ENCODE results near the gene ARFGAP3.

Gene ARFGAP3

GRCh38 chr22:42863349-42863961 is 6.4 kb upstream of the ARFGAP3 start:
- no peak for DNase-seq (ENCODE audit: low read depth in 1 of 2, low spot score in 1 of 2)

- DNase-seq (ENCODE audit: low read depth in 1 of 2, low spot score in 1 of 2), result no peak
Observed at GRCh38 chr22:42862045-42862734, 5.1 kb upstream of the ARFGAP3 start.

GRCh38 chr22:42860968-42861367 is 3.9 kb upstream of the ARFGAP3 start:
- DNase-seq (ENCODE audit: low read depth in 1 of 2, low spot score in 1 of 2), result no peak

- no peak for DNase-seq (ENCODE audit: low read depth in 1 of 2, low spot score in 1 of 2)
Observed at GRCh38 chr22:42857845-42858481, 890 bp upstream of the ARFGAP3 start.

- peak; percentile 4 to 23 for DNase-seq (ENCODE audit: low read depth in 1 of 2, low spot score in 1 of 2)
Observed at GRCh38 chr22:42856179-42856864, 751 bp downstream of the ARFGAP3 start.

GRCh38 chr22:42855721-42856120 is 1.4 kb downstream of the ARFGAP3 start:
- no peak for DNase-seq (ENCODE audit: low read depth in 1 of 2, low spot score in 1 of 2)

GRCh38 chr22:42855211-42855610 is 1.9 kb downstream of the ARFGAP3 start:
- DNase-seq (ENCODE audit: low read depth in 1 of 2, low spot score in 1 of 2), result no peak

GRCh38 chr22:42848941-42849550 is 8.0 kb downstream of the ARFGAP3 start:
- no peak for DNase-seq (ENCODE audit: low read depth in 1 of 2, low spot score in 1 of 2)

GRCh38 chr22:42847110-42847509 is 10.0 kb downstream of the ARFGAP3 start:
- no peak for DNase-seq (ENCODE audit: low read depth in 1 of 2, low spot score in 1 of 2)

- DNase-seq (ENCODE audit: low read depth in 1 of 2, low spot score in 1 of 2), result no peak
Observed at GRCh38 chr22:42844756-42845155, 12.3 kb downstream of the ARFGAP3 start.

GRCh38 chr22:42842658-42843370 is 14.3 kb downstream of the ARFGAP3 start:
- no peak for DNase-seq (ENCODE audit: low read depth in 1 of 2, low spot score in 1 of 2)

GRCh38 chr22:42841444-42841843 is 15.6 kb downstream of the ARFGAP3 start:
- DNase-seq (ENCODE audit: low read depth in 1 of 2, low spot score in 1 of 2), result no peak

- DNase-seq (ENCODE audit: low read depth in 1 of 2, low spot score in 1 of 2), result no peak
Observed at GRCh38 chr22:42837556-42837955, 19.5 kb downstream of the ARFGAP3 start.

- DNase-seq (ENCODE audit: low read depth in 1 of 2, low spot score in 1 of 2), result no peak
Observed at GRCh38 chr22:42836026-42836425, 21.0 kb downstream of the ARFGAP3 start.

GRCh38 chr22:42834177-42834949 is 22.7 kb downstream of the ARFGAP3 start:
- no peak for DNase-seq (ENCODE audit: low read depth in 1 of 2, low spot score in 1 of 2)

- no peak for DNase-seq (ENCODE audit: low read depth in 1 of 2, low spot score in 1 of 2)
Observed at GRCh38 chr22:42833104-42833503, 24.0 kb downstream of the ARFGAP3 start.

GRCh38 chr22:42831712-42832111 is 25.4 kb downstream of the ARFGAP3 start:
- no peak for DNase-seq (ENCODE audit: low read depth in 1 of 2, low spot score in 1 of 2)

- no peak for DNase-seq (ENCODE audit: low read depth in 1 of 2, low spot score in 1 of 2)
Observed at GRCh38 chr22:42830161-42830560, 26.9 kb downstream of the ARFGAP3 start.

- no peak for DNase-seq (ENCODE audit: low read depth in 1 of 2, low spot score in 1 of 2)
Observed at GRCh38 chr22:42829302-42829701, 27.8 kb downstream of the ARFGAP3 start.

GRCh38 chr22:42825796-42826195 is 31.3 kb downstream of the ARFGAP3 start:
- DNase-seq (ENCODE audit: low read depth in 1 of 2, low spot score in 1 of 2), result no peak
